ENCODE measurements around the gene PER3. TPM values are rescaled to one million over a fixed set of nuclear protein-coding genes. Genes with fewer than 3 reads are reported as not detected.

PER3 gene
- total and polyA plus RNA-seq, 9 of the 15 experiments (the other 6 are each of a cell fraction or from before 2014, with no cell fraction given), result 11.9 to 22.5 (median 14.6) TPM

- H3K4me1 ChIP-seq (replicated peaks in 1 of 2; ENCODE audit: control insufficient read depth in 2 of 2, insufficient read depth in 2 of 2, low read length in 2 of 2), result peaks cover 2 to 13% of the 10 kb centered on the region in 2 experiments; a peak in 4 of 5 replicates
- intact Hi-C loops (cut with micrococcal nuclease) (no loop called here), in situ Hi-C loops (cut with MboI) (no loop called here)
- FAIRE-seq (no peak), DNase-seq (ENCODE audit: extremely low read depth in 1 of 4, low spot score in 3 of 4) (no peak), ATAC-seq (no peak; the same call in 2 of the 3 replicates)
- no peak overlapping the region for H3K4me2 ChIP-seq (ENCODE audit: insufficient read depth, low read length)
- no peaks in the 10 kb centered on the region for H3K9me3 ChIP-seq (replicated peaks; ENCODE audit: control insufficient read depth, insufficient read depth, low read depth, low read length)
- 27% methylated on average over 7 of the region's 7 CpGs for WGBS (ENCODE audit: insufficient coverage, low coverage, missing lambda C conversion rate)
- H2AFZ ChIP-seq (ENCODE audit: low read depth, low read length), result no peak overlapping the region
- ChIA-PET POLR2A (interaction anchor here (1.3 kb wide), 1 partner anchor 13 kb away, joined by 3 read pairs; no protein-coding TSS in a partner anchor), CTCF (ENCODE audit: low intra/inter-chr PET ratio) (interaction anchor here (0.6 kb wide), 1 partner anchor 102 kb away, joined by 5 read pairs; no protein-coding TSS in a partner anchor)
- H3K9me1 ChIP-seq (ENCODE audit: control insufficient read depth, insufficient read depth, low read length), result no peaks in the 10 kb centered on the region
- BruUV-seq (replicated peaks), result no TSS peak
- no peak overlapping the region for H3K9ac ChIP-seq (ENCODE audit: insufficient read depth in 1 of 2, low read depth in 2 of 2, low read length in 2 of 2)
- H3K27ac ChIP-seq (ENCODE audit: extremely low read depth, low read depth, low read length), result no peak overlapping the region
- H3K36me3 ChIP-seq (ENCODE audit: control insufficient read depth, insufficient read depth, low read length), result no peaks in the 10 kb centered on the region
- H3K79me2 ChIP-seq (ENCODE audit: control insufficient read depth, insufficient read depth, low read length), result no peaks in the 10 kb centered on the region
- H3K27me3 ChIP-seq (ENCODE audit: control insufficient read depth in 2 of 2, insufficient read depth in 2 of 2, low read length in 2 of 2), result no peaks in the 10 kb centered on the region
- no peak overlapping the region for H3K4me3 ChIP-seq
- H4K20me1 ChIP-seq (replicated peaks; ENCODE audit: control insufficient read depth, insufficient read depth, low read length), result no peaks in the 10 kb centered on the region
- TF ChIP-seq DIDO1 (tag; IDR thresholded peaks at IDR 0.05; ENCODE audit: low read depth) (no peak), ZNF830 (CRISPR knock-in tag; IDR thresholded peaks at IDR 0.05) (no peak), MLX (CRISPR knock-in tag; conservative IDR thresholded peaks at IDR 0.05) (no peak), ZNF174 (CRISPR knock-in tag; IDR thresholded peaks at IDR 0.05) (no peak), MIER1 (IDR thresholded peaks at IDR 0.05; ENCODE audit: low read depth) (no peak), XRCC4 (IDR thresholded peaks at IDR 0.05; ENCODE audit: extremely low read depth, insufficient read depth, insufficient read length) (no peak), IRF9 (tag; IDR thresholded peaks at IDR 0.05) (no peak), SIX5 (IDR thresholded peaks at IDR 0.05; ENCODE audit: borderline replicate concordance in 1 of 2, insufficient read depth in 1 of 2, low read depth in 1 of 2, low read length in 2 of 2) (no peak), TBL1XR1 (IDR thresholded peaks at IDR 0.05; ENCODE audit: low read length in 2 of 2) (no peak), AFF1 (IDR thresholded peaks at IDR 0.05; ENCODE audit: low read depth in 1 of 2, partially characterized antibody in 2 of 2) (no peak), SMARCA4 (IDR thresholded peaks at IDR 0.05) (no peak), ZNF592 (IDR thresholded peaks at IDR 0.05) (no peak), MEF2D (tag; conservative IDR thresholded peaks at IDR 0.05; ENCODE audit: low read depth) (no peak)
These were observed 69.6 kb downstream of the PER3 start for GRCh38 chr1:7853684-7854026.

Measured in K562 (cell line).